Activated CD4-positive, alpha-beta T cell treated with anti-CD3 and anti-CD28 coated beads, Interleukin-2, amount 50 U/mL, for 1 hour (primary cell): ENCODE results near the gene SAYSD1.

ENCODE experiments used
- DNase-seq: peaks from one replicate; pipeline ENCODE4 v3.0.0-alpha.2; 2020

The SAYSD1 gene

GRCh38 chr6:39056191-39056590, 58.8 kb downstream of the SAYSD1 start:
- no peak for DNase-seq

DNA sequence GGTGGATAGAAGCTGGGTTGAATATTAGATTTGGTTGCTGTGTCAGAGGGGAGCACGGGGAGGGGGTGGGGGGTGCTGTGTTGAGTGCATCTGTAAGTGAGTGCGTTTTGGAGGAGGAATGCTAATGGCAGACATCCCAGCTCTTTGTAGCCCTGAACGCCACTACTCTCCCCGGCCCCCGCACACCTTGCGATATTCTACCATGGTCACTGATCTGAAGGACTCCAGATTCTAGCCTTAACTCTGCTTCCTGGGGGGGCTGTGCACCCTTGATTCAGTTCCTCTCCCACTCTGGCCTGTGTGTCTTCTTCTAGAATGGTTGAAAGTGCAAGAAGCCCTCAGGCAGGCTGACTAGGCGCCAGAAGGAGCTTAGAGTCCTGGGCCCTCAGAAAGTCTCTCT, 59.3 kb downstream of the SAYSD1 start:
- DNase-seq = no peak

DNA sequence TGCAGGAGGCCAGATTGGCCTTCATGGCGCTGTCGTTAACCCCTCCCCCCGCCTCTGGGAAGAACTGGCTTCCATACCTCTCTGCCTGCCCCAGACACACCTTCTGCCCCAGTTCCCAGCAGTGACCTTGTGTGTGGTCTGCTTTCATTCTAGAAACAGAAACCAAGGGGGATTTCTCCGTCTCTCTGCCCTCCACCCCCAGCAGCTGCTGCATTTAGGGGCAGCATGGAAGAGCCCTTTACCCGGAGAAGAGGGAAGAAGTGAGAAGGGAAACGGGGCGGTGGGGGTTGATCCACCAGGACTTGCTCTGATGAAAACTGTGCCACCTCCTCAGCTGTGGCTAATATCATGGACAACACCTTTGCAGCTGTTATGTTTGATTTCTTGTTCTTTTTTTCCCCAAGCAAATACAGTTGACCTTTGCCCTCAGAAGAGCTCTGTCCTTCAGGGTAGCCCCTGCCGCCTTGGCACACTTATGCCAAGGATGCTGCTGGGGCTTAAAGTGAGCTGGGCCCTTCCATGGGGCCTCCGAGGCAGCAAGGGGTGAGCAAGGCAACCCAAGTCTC, 60.3 kb downstream of the SAYSD1 start:
- DNase-seq = no peak
